PC-9 (cell line): ENCODE measurements around the gene CKAP5.

ENCODE experiments used
- CTCF ChIP-seq: fragments of 200-600 bp; sonication (generic); conservative IDR thresholded peaks from 2 replicates; pipeline ENCODE4 v1.6.1; 2017; ENCODE audit warnings: mixed run types, antibody characterized with exemption, mild to moderate bottlenecking, moderate library complexity
- EZH2 ChIP-seq: fragments of 200-600 bp; sonication (generic); IDR thresholded peaks from 2 replicates; pipeline ENCODE4 v1.8.0; 2017; ENCODE audit warnings: antibody characterized with exemption, low read depth

- no peak for TF ChIP-seq EZH2
- TF ChIP-seq CTCF, result no peak
These were observed 690 bp downstream of the CKAP5 start for GRCh38 chr11:46845440-46845739.
